ENCODE measurements around the gene SLC22A5.

SLC22A5 gene

GRCh38 chr5:132384506-132385050, 15.1 kb downstream of the SLC22A5 start:
- no peak overlapping the region for H3K4ac ChIP-seq (ENCODE audit: low read length)
- peaks cover 0 to 4% of the 10 kb centered on the region in 2 donors for H3K4me1 ChIP-seq (ENCODE audit: control insufficient read depth in 2 of 2, insufficient read depth in 1 of 2, low read depth in 1 of 2, low read length in 2 of 2)
- H3K27me3 ChIP-seq (ENCODE audit: control insufficient read depth in 3 of 3, insufficient read depth in 3 of 3, low read depth in 1 of 3, low read length in 3 of 3) = peaks cover 0 to 5% (median 0%) of the 10 kb centered on the region in 3 experiments
- no peaks in the 10 kb centered on the region for H3K9me3 ChIP-seq (replicated peaks in 1 of 2; ENCODE audit: control insufficient read depth in 2 of 2, insufficient read depth in 1 of 2, low read depth in 1 of 2, low read length in 2 of 2)
- H3K14ac ChIP-seq (ENCODE audit: low read length) = no peak overlapping the region
- H2BK12ac ChIP-seq (ENCODE audit: low read length) = no peak overlapping the region
- no peaks in the 10 kb centered on the region for H3K36me3 ChIP-seq (replicated peaks in 1 of 2; ENCODE audit: control insufficient read depth in 2 of 2, insufficient read depth in 2 of 2, low read length in 2 of 2)
- H3K23ac ChIP-seq (ENCODE audit: low read depth, low read length, poor library complexity) = no peak overlapping the region
- no peak overlapping the region for H4K91ac ChIP-seq (ENCODE audit: low read depth, low read length, poor library complexity)
- no peak overlapping the region for H2AFZ ChIP-seq (ENCODE audit: low read length)
- no peak overlapping the region for H3K4me3 ChIP-seq (ENCODE audit: low read length in 2 of 2)
- H3K9ac ChIP-seq (ENCODE audit: low read depth, low read length, poor library complexity) = no peak overlapping the region
- no peak overlapping the region for H2AK5ac ChIP-seq (ENCODE audit: low read depth, low read length)
- no peak overlapping the region for H2BK120ac ChIP-seq (ENCODE audit: low read depth, low read length)
- no CpG with 5 or more reads among the region's 4 CpGs for WGBS, 2 donors (ENCODE audit: extremely low coverage in 2 of 2, insufficient read length in 2 of 2, insufficient replicate concordance in 1 of 2)
- no peak overlapping the region for H4K8ac ChIP-seq (ENCODE audit: low read depth, low read length)
- no peak overlapping the region for H2BK5ac ChIP-seq (ENCODE audit: low read length)
- no peak for DNase-seq (ENCODE audit: low spot score)
- no peak overlapping the region for H3K18ac ChIP-seq (ENCODE audit: low read length)
- no peak overlapping the region for H3K27ac ChIP-seq (replicated peaks; ENCODE audit: low read length)
- no peaks in the 10 kb centered on the region for H3K79me1 ChIP-seq (ENCODE audit: low read depth, low read length)
- H3K4me2 ChIP-seq (ENCODE audit: insufficient read depth, low read length, poor library complexity, severe bottlenecking) = no peak overlapping the region
- H2BK15ac ChIP-seq (ENCODE audit: low read length) = no peak overlapping the region

- H3K9ac ChIP-seq (ENCODE audit: low read depth, low read length, poor library complexity) = no peak overlapping the region
- no peak overlapping the region for H2BK12ac ChIP-seq (ENCODE audit: low read length)
- no peaks in the 10 kb centered on the region for H3K9me3 ChIP-seq (replicated peaks in 1 of 2; ENCODE audit: control insufficient read depth in 2 of 2, insufficient read depth in 1 of 2, low read depth in 1 of 2, low read length in 2 of 2)
- no peak overlapping the region for H3K23ac ChIP-seq (ENCODE audit: low read depth, low read length, poor library complexity)
- no peak overlapping the region for H3K4me2 ChIP-seq (ENCODE audit: insufficient read depth, low read length, poor library complexity, severe bottlenecking)
- no peak overlapping the region for H4K8ac ChIP-seq (ENCODE audit: low read depth, low read length)
- no peak overlapping the region for H3K14ac ChIP-seq (ENCODE audit: low read length)
- no peak overlapping the region for H2BK5ac ChIP-seq (ENCODE audit: low read length)
- no peak overlapping the region for H2AK5ac ChIP-seq (ENCODE audit: low read depth, low read length)
- no peak overlapping the region for H2BK120ac ChIP-seq (ENCODE audit: low read depth, low read length)
- peak overlapping the region; percentile 52 for H2AFZ ChIP-seq (ENCODE audit: low read length)
- H3K36me3 ChIP-seq (replicated peaks in 1 of 2; ENCODE audit: control insufficient read depth in 2 of 2, insufficient read depth in 2 of 2, low read length in 2 of 2) = no peaks in the 10 kb centered on the region
- DNase-seq (ENCODE audit: low spot score) = no peak
- H3K27me3 ChIP-seq (ENCODE audit: control insufficient read depth in 3 of 3, insufficient read depth in 3 of 3, low read depth in 1 of 3, low read length in 3 of 3) = peaks cover 0 to under 1% (median 0%) of the 10 kb centered on the region in 3 experiments
- peaks cover 0 to 4% of the 10 kb centered on the region in 2 donors for H3K4me1 ChIP-seq (ENCODE audit: control insufficient read depth in 2 of 2, insufficient read depth in 1 of 2, low read depth in 1 of 2, low read length in 2 of 2)
- no peak overlapping the region for H3K4ac ChIP-seq (ENCODE audit: low read length)
- H2BK15ac ChIP-seq (ENCODE audit: low read length) = no peak overlapping the region
- H3K27ac ChIP-seq (replicated peaks; ENCODE audit: low read length) = no peak overlapping the region
- H4K91ac ChIP-seq (ENCODE audit: low read depth, low read length, poor library complexity) = peak overlapping the region; percentile 31
- H3K4me3 ChIP-seq (ENCODE audit: low read length in 2 of 2) = peak overlapping the region in 1 of 2 donors; percentile 0
- no peak overlapping the region for H3K18ac ChIP-seq (ENCODE audit: low read length)
- WGBS, 2 donors (ENCODE audit: extremely low coverage in 2 of 2, insufficient read length in 2 of 2, insufficient replicate concordance in 1 of 2) = no CpG with 5 or more reads among the region's 9 CpGs
- H3K79me1 ChIP-seq (ENCODE audit: low read depth, low read length) = no peaks in the 10 kb centered on the region
Observed at GRCh38 chr5:132385326-132386105, 16.0 kb downstream of the SLC22A5 start.

GRCh38 chr5:132386644-132387286, 17.3 kb downstream of the SLC22A5 start:
- H3K9ac ChIP-seq (ENCODE audit: low read depth, low read length, poor library complexity) = no peak overlapping the region
- H2AFZ ChIP-seq (ENCODE audit: low read length) = no peak overlapping the region
- no peaks in the 10 kb centered on the region for H3K9me3 ChIP-seq (replicated peaks in 1 of 2; ENCODE audit: control insufficient read depth in 2 of 2, insufficient read depth in 1 of 2, low read depth in 1 of 2, low read length in 2 of 2)
- H2BK5ac ChIP-seq (ENCODE audit: low read length) = no peak overlapping the region
- WGBS, 2 donors (ENCODE audit: extremely low coverage in 2 of 2, insufficient read length in 2 of 2, insufficient replicate concordance in 1 of 2) = no CpG with 5 or more reads among the region's 10 CpGs
- H3K4me2 ChIP-seq (ENCODE audit: insufficient read depth, low read length, poor library complexity, severe bottlenecking) = no peak overlapping the region
- H2BK12ac ChIP-seq (ENCODE audit: low read length) = no peak overlapping the region
- H3K4ac ChIP-seq (ENCODE audit: low read length) = no peak overlapping the region
- DNase-seq (ENCODE audit: low spot score) = peak; percentile 45
- no peak overlapping the region for H2BK120ac ChIP-seq (ENCODE audit: low read depth, low read length)
- peaks cover 0 to 2% (median 0%) of the 10 kb centered on the region in 3 experiments for H3K27me3 ChIP-seq (ENCODE audit: control insufficient read depth in 3 of 3, insufficient read depth in 3 of 3, low read depth in 1 of 3, low read length in 3 of 3)
- H4K8ac ChIP-seq (ENCODE audit: low read depth, low read length) = no peak overlapping the region
- H3K36me3 ChIP-seq (replicated peaks in 1 of 2; ENCODE audit: control insufficient read depth in 2 of 2, insufficient read depth in 2 of 2, low read length in 2 of 2) = no peaks in the 10 kb centered on the region
- H3K14ac ChIP-seq (ENCODE audit: low read length) = no peak overlapping the region
- H3K18ac ChIP-seq (ENCODE audit: low read length) = peak overlapping the region; percentile 1
- H4K91ac ChIP-seq (ENCODE audit: low read depth, low read length, poor library complexity) = no peak overlapping the region
- H2BK15ac ChIP-seq (ENCODE audit: low read length) = no peak overlapping the region
- no peak overlapping the region for H3K23ac ChIP-seq (ENCODE audit: low read depth, low read length, poor library complexity)
- H2AK5ac ChIP-seq (ENCODE audit: low read depth, low read length) = no peak overlapping the region
- H3K4me1 ChIP-seq (ENCODE audit: control insufficient read depth in 2 of 2, insufficient read depth in 1 of 2, low read depth in 1 of 2, low read length in 2 of 2) = peaks cover 0 to 4% of the 10 kb centered on the region in 2 donors
- no peak overlapping the region for H3K27ac ChIP-seq (replicated peaks; ENCODE audit: low read length)
- H3K4me3 ChIP-seq (ENCODE audit: low read length in 2 of 2) = no peak overlapping the region
- H3K79me1 ChIP-seq (ENCODE audit: low read depth, low read length) = no peaks in the 10 kb centered on the region

GRCh38 chr5:132387640-132388117, 18.2 kb downstream of the SLC22A5 start:
- Histone ChIP-seq H3K23ac (ENCODE audit: low read depth, low read length, poor library complexity) (no peak overlapping the region), H2BK15ac (ENCODE audit: low read length) (no peak overlapping the region), H2AK5ac (ENCODE audit: low read depth, low read length) (no peak overlapping the region), H3K4me3 (ENCODE audit: low read length in 2 of 2) (no peak overlapping the region), H2BK12ac (ENCODE audit: low read length) (no peak overlapping the region), H2BK120ac (ENCODE audit: low read depth, low read length) (no peak overlapping the region), H3K4me1 (ENCODE audit: control insufficient read depth in 2 of 2, insufficient read depth in 1 of 2, low read depth in 1 of 2, low read length in 2 of 2) (peaks cover 0 to 4% of the 10 kb centered on the region in 2 donors), H3K14ac (ENCODE audit: low read length) (no peak overlapping the region), H3K4ac (ENCODE audit: low read length) (no peak overlapping the region), H3K27me3 (ENCODE audit: control insufficient read depth in 3 of 3, insufficient read depth in 3 of 3, low read depth in 1 of 3, low read length in 3 of 3) (peaks cover 0 to 5% (median 0%) of the 10 kb centered on the region in 3 experiments), H3K79me1 (ENCODE audit: low read depth, low read length) (no peaks in the 10 kb centered on the region), H3K27ac (replicated peaks; ENCODE audit: low read length) (no peak overlapping the region), H3K18ac (ENCODE audit: low read length) (peak overlapping the region; percentile 33), H2BK5ac (ENCODE audit: low read length) (no peak overlapping the region), H4K91ac (ENCODE audit: low read depth, low read length, poor library complexity) (no peak overlapping the region), H3K4me2 (ENCODE audit: insufficient read depth, low read length, poor library complexity, severe bottlenecking) (no peak overlapping the region), H2AFZ (ENCODE audit: low read length) (no peak overlapping the region), H3K36me3 (replicated peaks in 1 of 2; ENCODE audit: control insufficient read depth in 2 of 2, insufficient read depth in 2 of 2, low read length in 2 of 2) (no peaks in the 10 kb centered on the region), H3K9ac (ENCODE audit: low read depth, low read length, poor library complexity) (peak overlapping the region; percentile 15), H3K9me3 (replicated peaks in 1 of 2; ENCODE audit: control insufficient read depth in 2 of 2, insufficient read depth in 1 of 2, low read depth in 1 of 2, low read length in 2 of 2) (no peaks in the 10 kb centered on the region), H4K8ac (ENCODE audit: low read depth, low read length) (no peak overlapping the region)
- no CpG with 5 or more reads among the region's 4 CpGs for WGBS, 2 donors (ENCODE audit: extremely low coverage in 2 of 2, insufficient read length in 2 of 2, insufficient replicate concordance in 1 of 2)
- no peak for DNase-seq (ENCODE audit: low spot score)
